HG03060 (cell line): ENCODE measurements around the gene KIAA1755.
"Not testable (repeated sequence)": the region's sequence is repeated elsewhere in the genome, so short reads cannot be mapped to it uniquely, and the experiment has no call there.

Source experiments
- ATAC-seq: cut with Tn5 transposase; IDR thresholded peaks from one replicate; pipeline ENCODE4 v1.9.1; 2021; ENCODE audit warnings: low read depth, moderate number of reproducible peaks; ENCODE audit not compliant: unreplicated experiment

Gene KIAA1755

DNA sequence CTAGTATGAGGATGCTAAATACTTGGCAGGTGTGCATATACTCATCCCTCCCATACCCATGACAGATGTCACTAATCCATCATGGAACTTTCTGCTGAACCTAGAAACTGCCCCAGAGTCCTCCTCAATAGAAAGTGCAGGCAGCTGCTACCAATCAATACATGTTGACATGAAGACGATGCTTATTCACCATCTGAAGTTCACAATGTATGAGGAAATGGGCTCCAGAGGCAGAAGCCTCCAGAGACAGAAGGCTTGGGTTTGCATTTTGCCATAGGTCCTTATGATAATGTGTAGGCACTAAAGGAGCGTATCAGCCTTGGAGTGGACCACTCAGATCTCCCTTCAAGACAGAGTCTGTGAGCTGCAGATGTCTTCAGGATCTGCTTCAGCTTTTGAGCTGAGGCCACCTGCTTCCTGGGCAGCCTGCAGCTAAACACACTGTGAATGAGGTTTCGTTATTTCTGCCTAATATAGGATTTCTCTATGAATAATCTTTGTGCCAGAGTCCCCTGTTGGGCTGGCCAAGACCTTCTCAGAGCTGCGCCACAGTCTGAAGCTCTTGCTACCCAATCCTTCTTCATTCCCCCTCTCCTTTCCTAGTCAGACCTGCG is 7.5 kb upstream of the KIAA1755 start:
- ATAC-seq, result no peak

GRCh38 chr20:38267296-38267695 is 6.8 kb upstream of the KIAA1755 start:
- no peak for ATAC-seq

DNA sequence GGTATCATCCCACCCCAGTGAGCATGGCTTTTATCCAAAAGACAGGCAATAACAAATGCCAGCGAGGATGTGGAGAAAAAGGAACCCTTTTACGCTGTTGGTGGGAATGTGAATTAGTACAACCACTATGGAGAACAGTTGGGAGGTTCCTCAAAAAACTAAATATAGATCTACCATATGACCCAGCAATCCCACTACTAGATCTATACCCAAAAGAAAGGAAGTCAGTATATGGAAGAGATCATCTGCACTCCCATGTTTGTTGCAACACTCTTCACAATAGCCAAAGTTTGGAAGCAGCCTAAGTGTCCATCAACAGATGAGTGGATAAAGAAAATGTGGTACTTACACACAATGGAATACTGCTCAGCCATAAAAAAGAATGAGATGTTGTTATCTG is 5.9 kb upstream of the KIAA1755 start:
- ATAC-seq, result no peak

- ATAC-seq, result no peak
Measured at GRCh38 chr20:38262931-38263330, 2.4 kb upstream of the KIAA1755 start.

GRCh38 chr20:38261054-38261390 is 487 bp upstream of the KIAA1755 start:
- no peak for ATAC-seq

- no peak for ATAC-seq
Measured at GRCh38 chr20:38260025-38260377, 534 bp downstream of the KIAA1755 start.

DNA sequence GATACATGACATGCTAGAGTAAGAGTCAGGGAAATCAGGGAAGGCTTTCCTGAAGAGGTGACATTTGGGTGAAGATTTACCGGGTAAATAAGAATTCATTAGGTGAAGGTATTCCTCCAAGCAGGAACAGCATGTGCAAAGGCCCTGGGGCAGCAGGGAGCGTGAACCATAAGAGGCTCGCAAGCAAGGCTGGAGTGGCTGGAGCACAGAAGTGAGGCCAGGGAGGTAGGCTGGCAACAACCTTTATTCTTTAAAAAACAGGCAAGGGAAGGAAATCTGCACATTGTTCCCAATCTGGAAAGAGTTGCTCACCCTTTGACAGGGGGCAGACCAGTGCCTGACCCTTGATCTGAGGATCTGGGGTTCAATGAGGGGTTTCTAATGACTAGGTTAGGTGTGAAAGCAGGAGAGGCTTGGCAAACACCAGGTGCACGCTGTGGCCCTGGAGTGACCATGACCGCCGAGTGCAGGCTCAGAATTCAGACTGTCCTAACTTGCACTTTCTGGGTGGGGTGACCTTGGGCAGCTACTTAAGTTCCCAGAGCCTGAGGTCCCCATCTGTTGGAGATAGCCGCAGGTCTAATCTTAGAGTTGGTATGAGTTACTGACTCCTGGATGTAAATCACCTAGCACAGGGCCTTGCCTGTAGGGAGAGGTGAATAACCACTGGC is 1.9 kb downstream of the KIAA1755 start:
- no peak for ATAC-seq

- ATAC-seq, result no peak
Measured at GRCh38 chr20:38256966-38257365, 3.6 kb downstream of the KIAA1755 start.

DNA sequence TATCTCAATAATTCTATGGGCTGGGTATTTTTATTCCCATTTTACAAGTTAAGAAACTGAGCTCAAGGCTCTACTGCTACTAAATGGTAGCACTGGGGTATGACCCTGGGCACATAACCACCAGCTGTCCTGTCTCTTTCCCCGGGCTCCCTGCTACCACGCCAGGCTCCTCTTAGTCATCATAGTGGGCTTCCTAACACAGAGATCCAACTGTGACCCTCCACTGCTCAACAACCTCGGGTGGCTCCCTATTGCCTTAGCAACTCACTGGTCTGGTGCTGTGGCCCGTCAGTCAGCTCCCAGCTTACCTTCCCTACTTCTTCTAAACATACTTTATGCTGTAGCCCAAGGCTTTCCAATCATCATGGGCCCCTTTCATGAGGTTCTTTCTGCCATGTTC is 4.5 kb downstream of the KIAA1755 start:
- ATAC-seq, result no peak

GRCh38 chr20:38255393-38255792 is 5.1 kb downstream of the KIAA1755 start:
- ATAC-seq, result no peak

- ATAC-seq, result not testable (repeated sequence)
Measured at GRCh38 chr20:38254621-38255020, 5.9 kb downstream of the KIAA1755 start.

DNA sequence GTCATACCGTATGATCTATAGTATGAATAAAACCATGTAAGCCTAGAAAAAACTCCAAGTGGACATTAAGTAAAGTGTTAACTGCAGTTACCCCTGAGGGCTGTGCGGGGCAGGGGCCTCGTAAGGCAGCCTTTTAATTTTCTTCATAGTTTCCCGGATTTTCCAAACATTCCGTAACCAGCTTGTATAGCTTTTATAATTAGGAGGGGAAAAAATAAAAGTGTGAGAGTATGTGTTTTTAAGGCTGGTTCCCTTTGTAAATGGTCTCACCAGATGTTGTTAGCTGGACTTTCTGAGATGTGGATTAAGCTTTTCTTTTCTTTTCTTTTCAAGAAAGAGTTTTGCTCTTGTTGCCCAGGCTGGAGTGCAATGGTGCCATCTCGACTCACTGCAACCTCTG is 7.0 kb downstream of the KIAA1755 start:
- no peak for ATAC-seq

DNA sequence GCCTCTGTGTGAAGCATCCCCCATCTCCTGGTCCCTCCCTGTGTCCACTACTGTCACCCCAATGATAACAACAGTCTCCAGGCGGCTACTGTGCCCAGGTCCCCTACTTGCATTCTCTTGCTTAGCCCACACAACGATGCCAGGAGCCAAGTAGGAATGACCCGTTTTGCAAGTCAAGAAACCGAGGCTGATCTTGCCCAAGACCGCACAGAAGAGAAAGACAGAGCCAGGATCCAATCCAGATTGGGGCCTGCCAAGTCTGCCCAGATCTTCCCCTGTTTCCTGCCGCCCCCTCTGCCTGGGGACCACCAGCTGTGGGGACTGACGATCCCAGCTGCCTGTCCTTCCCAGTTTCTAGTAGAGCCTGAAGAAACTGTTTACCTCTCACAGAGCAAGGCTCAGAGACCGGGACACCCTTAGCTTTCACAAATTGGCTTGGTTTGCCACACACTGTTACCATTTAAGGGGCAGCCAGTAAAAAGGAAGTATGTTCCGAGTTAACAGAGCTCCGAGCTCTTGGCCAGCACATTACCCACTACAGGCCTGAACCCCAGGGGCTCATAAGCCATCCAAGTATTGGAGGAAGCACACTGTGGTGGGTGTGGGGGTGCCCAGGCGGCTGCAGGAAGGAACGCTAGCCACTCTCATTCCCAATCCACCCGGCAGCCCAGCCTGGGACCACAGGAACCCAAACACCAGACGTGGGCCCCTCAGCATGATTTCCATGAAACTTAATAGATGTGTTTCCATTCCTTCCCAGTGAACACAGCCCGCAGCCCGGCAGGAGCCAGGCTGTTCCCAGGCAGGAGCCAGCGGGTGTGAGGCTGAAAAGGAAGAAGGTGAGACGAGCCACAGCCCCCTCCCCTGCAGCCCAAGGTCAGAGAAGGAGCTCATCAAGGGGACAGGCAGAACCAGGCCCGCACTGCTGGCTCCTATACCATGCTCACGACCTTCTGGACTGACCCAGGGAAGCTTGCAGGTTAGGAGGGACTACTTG is 7.9 kb downstream of the KIAA1755 start:
- no peak for ATAC-seq

- ATAC-seq, result not testable (repeated sequence)
Measured at GRCh38 chr20:38251441-38251840, 9.1 kb downstream of the KIAA1755 start.

- ATAC-seq, result no peak
Measured at GRCh38 chr20:38250609-38251008, 9.9 kb downstream of the KIAA1755 start.

DNA sequence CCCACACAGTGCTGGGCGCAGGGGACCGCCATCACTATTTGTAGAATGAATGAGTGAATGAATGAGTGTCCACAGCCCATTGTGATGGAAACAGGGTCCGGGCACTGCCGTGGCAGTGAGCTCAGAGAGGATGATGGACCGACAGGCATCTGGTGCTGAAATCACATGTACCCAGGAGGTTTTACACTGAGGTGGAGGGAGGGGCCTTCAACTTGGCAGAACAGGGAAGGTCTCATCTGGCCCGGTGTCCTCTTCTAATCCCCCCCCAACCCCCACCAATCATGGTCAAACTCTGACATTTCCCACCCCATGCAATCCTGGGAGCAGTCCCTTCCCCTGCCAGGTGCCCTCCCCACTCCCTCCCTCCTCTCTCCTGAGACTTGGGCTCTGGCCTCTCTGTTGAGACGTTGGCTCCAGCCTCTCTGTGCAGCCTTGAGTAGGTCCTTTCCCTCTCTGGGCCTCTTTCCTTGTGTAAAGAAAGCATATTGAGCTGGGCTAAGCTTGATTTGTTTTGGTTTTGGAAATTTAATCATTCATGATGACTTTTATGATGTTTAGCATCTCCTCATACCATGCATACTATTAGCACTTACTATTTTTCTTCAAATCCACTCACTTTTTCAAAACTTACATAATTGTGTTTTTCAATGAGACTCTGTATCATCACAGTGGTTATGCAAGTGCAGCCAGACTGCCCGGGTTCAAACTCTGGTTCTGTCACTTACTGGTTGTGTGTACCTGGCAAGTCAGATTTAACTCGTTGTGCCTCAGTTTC is 10.8 kb downstream of the KIAA1755 start:
- ATAC-seq, result no peak

DNA sequence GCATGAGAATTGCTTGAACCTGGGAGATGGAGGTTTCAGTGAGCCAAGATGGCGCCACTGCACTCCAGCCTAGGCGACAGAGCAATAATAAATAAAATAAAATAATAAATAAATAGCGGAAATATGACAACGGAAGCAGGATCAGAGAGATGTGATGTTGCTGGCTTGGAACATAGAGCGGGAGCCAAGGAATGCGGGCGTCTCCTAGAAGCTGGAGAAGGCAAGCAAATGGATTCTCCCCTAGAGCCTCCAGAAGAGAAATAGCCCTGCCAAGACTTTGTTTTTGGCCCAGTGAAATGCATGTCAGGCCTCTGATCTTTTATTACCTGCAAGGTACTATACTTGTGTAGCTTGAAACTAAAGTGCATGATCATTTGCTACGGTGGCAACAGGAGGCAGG is 12.4 kb downstream of the KIAA1755 start:
- ATAC-seq, result no peak

DNA sequence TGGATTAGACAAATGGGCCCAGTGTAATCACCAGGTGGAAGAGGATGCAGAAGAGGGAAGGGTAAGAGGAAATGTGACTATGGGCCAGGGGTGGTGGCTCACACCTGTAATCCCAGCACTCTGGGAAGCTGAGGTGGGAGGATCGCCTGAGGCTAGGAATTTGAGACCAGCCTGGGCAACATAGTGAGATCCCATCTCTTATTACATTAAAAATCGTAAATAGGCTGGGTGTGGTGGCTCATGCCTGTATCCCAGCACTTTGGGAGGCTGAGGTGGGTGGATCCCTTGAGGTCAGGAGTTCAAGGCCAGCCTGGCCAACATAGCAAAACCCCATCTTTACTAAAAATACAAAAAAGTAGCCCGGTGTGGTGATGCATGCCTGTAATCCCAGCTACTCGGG is 12.8 kb downstream of the KIAA1755 start:
- ATAC-seq, result not testable (repeated sequence)

DNA sequence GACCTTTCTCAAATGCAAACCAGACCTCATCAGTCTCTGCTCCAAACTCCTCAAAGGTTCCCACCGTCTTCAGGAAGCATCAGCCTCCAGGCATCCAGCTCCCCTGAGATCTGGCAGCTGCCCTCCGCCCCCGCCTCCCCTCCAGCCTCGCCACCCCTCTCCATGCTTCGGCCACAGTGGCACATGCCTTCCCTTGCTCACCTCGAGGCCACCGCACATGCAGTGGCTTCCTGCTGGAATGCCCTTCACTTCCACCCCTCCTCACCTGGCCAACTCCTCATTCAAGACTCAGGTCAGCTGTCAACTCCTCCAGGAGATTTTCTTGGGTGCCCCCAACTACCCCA is 13.4 kb downstream of the KIAA1755 start:
- ATAC-seq, result no peak

GRCh38 chr20:38246357-38247165 is 14.0 kb downstream of the KIAA1755 start:
- no peak for ATAC-seq
